ACHN (cell line): ENCODE results near the gene EDNRA.
"Not testable (repeated sequence)": the region's sequence is repeated elsewhere in the genome, so short reads cannot be mapped to it uniquely, and the experiment has no call there.

Source experiments
- DNase-seq: peaks from one replicate; pipeline ENCODE4 v3.0.0-alpha.2; 2015
- in situ Hi-C: cut with HindIII; loops from 2 replicates; pipeline ENCODE4 v1.10.0; 2017; ENCODE audit warnings: low sequenced_read_pairs, low pct_ligation_motif_present, low pct_unique_long_range_greater_than_20kb

Gene EDNRA

GRCh38 chr4:147480891-147481576, at the start of gene EDNRA:
EDNRA (plus strand) TSS chr4:147481097; CDS start chr4:147485682, 4,585 bp downstream.
- DNase-seq: no peak
- in situ Hi-C loops: no loop called here

GRCh38 chr4:147434370-147434769, 46.5 kb upstream of the EDNRA start:
- in situ Hi-C loops, DNase-seq: not testable (repeated sequence)

GRCh38 chr4:147440442-147440841, 40.5 kb upstream of the EDNRA start:
- no peak for DNase-seq
- in situ Hi-C loops: no loop called here

DNA sequence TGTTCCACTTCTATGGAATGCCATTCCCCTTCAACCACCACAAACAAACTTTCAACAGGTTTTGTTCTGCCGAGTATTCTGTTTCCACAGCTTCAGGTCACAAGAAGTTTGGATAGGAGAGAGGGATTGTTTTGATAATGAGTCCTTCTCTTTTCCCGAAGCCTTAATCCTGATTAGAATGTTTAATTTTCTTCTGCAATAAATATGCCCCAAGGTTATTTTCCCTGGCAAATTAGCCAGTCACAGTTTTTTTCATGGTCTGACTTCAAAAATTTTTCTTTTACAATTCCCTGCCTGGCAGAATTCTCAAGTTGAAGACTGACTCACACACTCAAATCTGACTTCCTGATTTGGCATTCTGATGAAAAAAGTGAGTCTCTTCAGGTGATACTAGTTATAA, 33.1 kb upstream of the EDNRA start:
- no peak for DNase-seq
- in situ Hi-C loops: no loop called here

GRCh38 chr4:147453561-147454141, 27.2 kb upstream of the EDNRA start:
- DNase-seq: no peak
- in situ Hi-C loops: no loop called here

- in situ Hi-C loops: no loop called here
Measured at GRCh38 chr4:147456706-147457105, 24.2 kb upstream of the EDNRA start.

GRCh38 chr4:147461161-147461560, 19.7 kb upstream of the EDNRA start:
- in situ Hi-C loops: no loop called here
- DNase-seq: no peak

More at GRCh38 chr4:147456706-147457105, 24.2 kb upstream of the EDNRA start:
- DNase-seq: no peak

DNA sequence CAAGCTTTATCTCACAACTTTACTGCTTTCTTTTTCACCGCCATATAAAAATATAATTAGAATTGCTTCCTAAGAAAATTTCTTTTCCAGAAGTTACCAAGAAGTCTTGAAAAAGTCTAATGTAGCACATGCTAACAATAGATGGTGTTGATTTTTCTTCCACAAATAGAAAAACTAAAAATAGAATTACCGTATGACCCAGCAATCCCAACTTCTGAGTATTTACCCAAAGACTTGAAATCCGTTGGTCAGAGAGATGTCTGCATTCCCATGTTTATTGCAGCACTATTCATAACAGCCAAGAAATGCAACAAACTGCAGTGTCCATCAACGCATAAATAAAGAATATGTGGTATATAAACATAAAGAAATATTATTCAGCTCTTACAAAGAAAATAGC, 17.8 kb upstream of the EDNRA start:
- DNase-seq: no peak
- in situ Hi-C loops: no loop called here

- DNase-seq: no peak
- in situ Hi-C loops: no loop called here
Measured at GRCh38 chr4:147465461-147465860, 15.4 kb upstream of the EDNRA start.

DNA sequence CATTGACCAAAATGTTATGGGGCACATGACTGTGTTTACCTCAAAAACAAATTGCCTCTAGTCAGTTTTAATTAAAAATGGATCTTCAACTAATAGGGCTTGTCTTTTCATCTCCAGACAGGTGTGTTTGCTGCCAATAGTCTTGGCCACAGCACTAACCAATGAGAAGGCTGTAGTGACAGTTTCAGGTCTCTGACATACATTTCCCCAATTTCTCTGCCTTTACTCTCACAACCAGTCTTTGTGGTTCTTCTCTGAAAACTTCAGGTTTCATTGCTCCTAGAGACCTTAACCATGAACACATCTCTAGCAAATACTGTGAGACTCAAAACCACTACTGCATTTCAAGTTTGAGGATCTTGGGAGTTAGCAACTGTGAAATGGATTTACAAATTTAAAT, 3.5 kb upstream of the EDNRA start:
- DNase-seq: no peak
- in situ Hi-C loops: no loop called here

- in situ Hi-C loops: no loop called here
Measured at GRCh38 chr4:147479376-147479775, 1.5 kb upstream of the EDNRA start.

DNA sequence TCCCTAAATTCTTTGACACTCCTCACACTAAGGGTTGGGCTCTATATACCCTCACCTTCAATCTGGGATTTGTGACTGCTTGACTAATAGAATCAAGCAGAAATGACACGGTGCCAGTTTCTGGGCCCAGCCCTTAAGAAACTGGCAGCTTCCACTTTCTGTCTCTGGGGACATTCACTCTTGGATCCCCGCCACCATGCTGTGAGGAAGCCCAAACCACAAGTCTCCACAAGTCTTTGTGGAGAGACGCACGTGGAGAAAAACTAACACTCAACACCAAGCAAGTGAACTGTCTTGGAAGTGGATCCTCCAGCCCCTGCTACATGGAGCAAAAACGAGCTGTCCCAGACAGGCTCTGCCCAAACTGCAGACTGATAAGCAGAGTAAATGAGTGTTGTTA, 1.1 kb upstream of the EDNRA start:
- DNase-seq: no peak
- in situ Hi-C loops: no loop called here

More at GRCh38 chr4:147479376-147479775, 1.5 kb upstream of the EDNRA start:
- DNase-seq: no peak

DNA sequence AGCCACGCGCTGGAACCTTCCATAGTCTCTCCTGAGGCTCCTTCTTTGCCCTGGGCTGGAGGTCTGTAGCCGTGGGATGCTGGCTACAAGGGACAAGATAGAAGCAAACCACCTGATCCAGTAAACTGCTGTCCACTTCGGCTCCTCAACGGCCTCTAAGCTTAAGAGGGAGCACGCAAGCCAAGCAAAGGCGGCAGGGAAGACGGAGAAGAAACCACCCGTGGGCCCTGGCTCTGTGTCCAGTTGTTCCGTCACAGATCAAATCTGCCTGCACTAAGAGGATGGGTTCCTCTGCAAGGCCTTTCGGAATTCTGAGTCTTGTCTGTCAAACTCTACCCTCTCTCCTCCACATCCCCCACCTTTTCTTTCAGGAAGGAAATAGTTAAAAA, 401 bp upstream of the EDNRA start:
- in situ Hi-C loops: no loop called here
- no peak for DNase-seq

GRCh38 chr4:147481577-147482109, 746 bp downstream of the EDNRA start:
- no peak for DNase-seq
- in situ Hi-C loops: no loop called here

DNA sequence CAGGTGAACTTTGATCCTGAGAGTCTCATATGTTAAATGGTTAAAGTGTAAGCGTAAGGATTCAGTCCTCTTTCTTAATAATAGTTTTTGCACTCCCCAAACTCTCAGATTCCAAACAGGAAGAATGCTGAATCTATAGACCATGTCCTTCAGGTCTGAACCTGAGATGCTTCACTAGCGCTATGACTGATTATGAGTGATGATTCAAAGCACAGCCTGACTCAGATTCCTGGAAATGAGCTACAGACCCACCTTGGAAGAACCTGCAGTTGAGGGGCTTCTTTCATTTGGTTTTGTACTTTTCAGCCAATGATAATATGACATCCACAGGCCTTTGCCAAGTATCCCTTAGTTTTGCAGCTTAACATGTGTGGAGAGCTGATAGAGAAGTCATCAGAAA, 1.4 kb downstream of the EDNRA start:
- in situ Hi-C loops: no loop called here
- DNase-seq: no peak

DNA sequence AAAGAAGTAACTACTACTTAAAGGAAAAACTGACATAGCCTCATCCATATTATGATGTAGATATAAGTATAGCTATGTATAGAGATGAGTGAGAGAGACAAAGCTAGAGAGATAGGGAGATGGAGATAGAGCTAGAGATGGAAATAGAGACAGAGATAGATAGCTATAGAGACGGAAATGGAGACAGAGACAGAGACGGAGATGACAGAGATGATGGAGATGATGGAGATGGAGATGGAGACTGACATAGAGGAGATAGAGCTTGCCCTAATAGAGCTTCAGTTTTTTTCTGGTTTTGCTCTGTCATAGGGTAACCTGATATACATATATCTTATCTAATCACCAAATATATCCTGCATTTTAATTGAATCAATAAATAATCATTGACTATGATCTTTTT, 4.3 kb downstream of the EDNRA start:
- DNase-seq: no peak

DNA sequence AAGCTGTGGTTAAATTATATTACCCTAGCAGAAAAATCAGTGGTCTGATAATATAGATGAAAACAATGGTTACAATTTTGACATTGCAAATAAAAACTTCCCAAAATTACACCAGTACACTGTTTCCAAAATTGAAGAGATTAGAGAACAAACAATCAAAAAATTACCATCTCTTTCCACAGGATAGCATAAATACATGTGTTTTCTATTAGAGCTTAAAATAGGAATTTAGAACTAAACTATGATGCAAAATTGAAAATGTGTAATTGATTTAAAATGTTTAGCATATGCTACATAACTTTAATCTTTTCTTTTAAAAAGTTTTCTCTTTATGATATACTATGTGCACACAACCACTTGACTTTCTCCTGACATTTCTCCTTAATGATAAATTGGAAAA, 6.7 kb downstream of the EDNRA start:
- in situ Hi-C loops: no loop called here
- no peak for DNase-seq

More for the DNA sequence above, 4.3 kb downstream of the EDNRA start:
- in situ Hi-C loops: no loop called here

GRCh38 chr4:147488556-147488955, 7.7 kb downstream of the EDNRA start:
- in situ Hi-C loops: no loop called here
- no peak for DNase-seq

DNA sequence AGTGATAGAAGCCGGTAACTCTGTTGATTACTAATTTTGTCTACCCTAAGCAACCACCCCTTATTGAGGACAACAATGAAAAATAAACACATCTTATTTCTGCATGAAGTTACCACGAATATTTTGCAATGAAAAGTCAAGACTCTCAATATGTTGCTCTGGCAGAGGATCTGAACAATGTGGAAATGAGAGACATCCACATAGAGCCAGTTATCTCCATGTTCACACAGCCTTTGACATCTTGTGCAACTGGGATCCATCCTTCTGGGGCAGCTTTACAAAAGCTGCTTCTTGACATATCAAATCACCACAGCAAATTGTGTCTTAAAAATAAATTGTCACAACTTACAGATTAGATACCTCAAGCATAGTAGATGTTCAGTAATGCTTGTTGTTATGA, 10.2 kb downstream of the EDNRA start:
- in situ Hi-C loops: no loop called here
- DNase-seq: no peak

DNA sequence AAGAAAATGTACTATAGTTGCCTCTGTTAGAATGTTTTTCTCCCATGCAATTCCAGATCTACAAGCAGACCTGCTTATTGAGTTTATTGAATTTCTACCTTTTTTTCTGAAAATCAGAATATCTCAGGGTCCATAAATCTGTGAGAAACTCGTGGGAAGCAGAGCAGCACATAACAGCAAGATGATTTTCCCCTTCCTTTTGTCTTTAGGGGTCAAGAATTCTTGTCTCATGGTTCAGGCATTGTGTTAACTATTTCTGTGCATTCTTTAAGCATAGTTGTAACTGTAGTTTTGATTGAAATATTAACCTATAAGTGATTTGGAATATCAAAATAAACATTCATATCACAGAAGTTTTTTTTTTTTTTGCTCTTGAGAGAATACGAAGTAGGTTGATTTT, 11.4 kb downstream of the EDNRA start:
- in situ Hi-C loops: no loop called here
- DNase-seq: no peak
